ENCODE data around the gene NCKAP5.

Gene NCKAP5

GRCh38 chr2:133438848-133439564 is 129.3 kb downstream of the NCKAP5 start:
- H3K36me3 Mint-ChIP-seq (ENCODE audit: low read depth), result no peaks in the 10 kb centered on the region
- H3K27me3 Mint-ChIP-seq (ENCODE audit: low read depth), result no peaks in the 10 kb centered on the region
- H3K4me1 Mint-ChIP-seq (ENCODE audit: low read depth), result no peaks in the 10 kb centered on the region
- no peak overlapping the region for H3K4me3 Mint-ChIP-seq
- H3K27ac Mint-ChIP-seq, result no peak overlapping the region
- DNase-seq (ENCODE audit: low spot score), result no peak
- no peaks in the 10 kb centered on the region for H3K9me3 Mint-ChIP-seq

- H3K4me1 Mint-ChIP-seq (ENCODE audit: low read depth), result no peaks in the 10 kb centered on the region
- H3K4me3 Mint-ChIP-seq, result no peak overlapping the region
- no peaks in the 10 kb centered on the region for H3K27me3 Mint-ChIP-seq (ENCODE audit: low read depth)
- H3K9me3 Mint-ChIP-seq, result no peaks in the 10 kb centered on the region
- H3K27ac Mint-ChIP-seq, result no peak overlapping the region
- no peak for DNase-seq (ENCODE audit: low spot score)
- H3K36me3 Mint-ChIP-seq (ENCODE audit: low read depth), result no peaks in the 10 kb centered on the region
Observed at GRCh38 chr2:133438026-133438425, 130.2 kb downstream of the NCKAP5 start.

GRCh38 chr2:133437492-133437891 is 130.8 kb downstream of the NCKAP5 start:
- Mint-ChIP-seq H3K27me3 (ENCODE audit: low read depth) (no peaks in the 10 kb centered on the region), H3K9me3 (no peaks in the 10 kb centered on the region), H3K4me3 (no peak overlapping the region), H3K36me3 (ENCODE audit: low read depth) (no peaks in the 10 kb centered on the region), H3K27ac (no peak overlapping the region), H3K4me1 (ENCODE audit: low read depth) (no peaks in the 10 kb centered on the region)
- no peak for DNase-seq (ENCODE audit: low spot score)

GRCh38 chr2:133434959-133435668 is 133.1 kb downstream of the NCKAP5 start:
- Mint-ChIP-seq H3K27me3 (ENCODE audit: low read depth) (no peaks in the 10 kb centered on the region), H3K4me3 (no peak overlapping the region), H3K4me1 (ENCODE audit: low read depth) (no peaks in the 10 kb centered on the region), H3K9me3 (no peaks in the 10 kb centered on the region), H3K36me3 (ENCODE audit: low read depth) (no peaks in the 10 kb centered on the region), H3K27ac (no peak overlapping the region)
- no peak for DNase-seq (ENCODE audit: low spot score)

GRCh38 chr2:133433455-133434451 is 134.5 kb downstream of the NCKAP5 start:
- H3K4me3 Mint-ChIP-seq, result no peak overlapping the region
- DNase-seq (ENCODE audit: low spot score), result no peak
- no peaks in the 10 kb centered on the region for H3K36me3 Mint-ChIP-seq (ENCODE audit: low read depth)
- H3K4me1 Mint-ChIP-seq (ENCODE audit: low read depth), result no peaks in the 10 kb centered on the region
- H3K27ac Mint-ChIP-seq, result no peak overlapping the region
- H3K27me3 Mint-ChIP-seq (ENCODE audit: low read depth), result no peaks in the 10 kb centered on the region
- no peaks in the 10 kb centered on the region for H3K9me3 Mint-ChIP-seq

GRCh38 chr2:133432778-133433177 is 135.5 kb downstream of the NCKAP5 start:
- no peak for DNase-seq (ENCODE audit: low spot score)
- no peaks in the 10 kb centered on the region for H3K9me3 Mint-ChIP-seq
- H3K36me3 Mint-ChIP-seq (ENCODE audit: low read depth), result no peaks in the 10 kb centered on the region
- H3K27ac Mint-ChIP-seq, result no peak overlapping the region
- no peaks in the 10 kb centered on the region for H3K27me3 Mint-ChIP-seq (ENCODE audit: low read depth)
- no peaks in the 10 kb centered on the region for H3K4me1 Mint-ChIP-seq (ENCODE audit: low read depth)
- H3K4me3 Mint-ChIP-seq, result no peak overlapping the region

GRCh38 chr2:133431289-133431688 is 137.0 kb downstream of the NCKAP5 start:
- no peak overlapping the region for H3K27ac Mint-ChIP-seq
- DNase-seq (ENCODE audit: low spot score), result no peak
- H3K27me3 Mint-ChIP-seq (ENCODE audit: low read depth), result no peaks in the 10 kb centered on the region
- no peaks in the 10 kb centered on the region for H3K9me3 Mint-ChIP-seq
- H3K4me3 Mint-ChIP-seq, result no peak overlapping the region
- H3K4me1 Mint-ChIP-seq (ENCODE audit: low read depth), result no peaks in the 10 kb centered on the region
- no peaks in the 10 kb centered on the region for H3K36me3 Mint-ChIP-seq (ENCODE audit: low read depth)

- H3K9me3 Mint-ChIP-seq, result no peaks in the 10 kb centered on the region
- H3K36me3 Mint-ChIP-seq (ENCODE audit: low read depth), result no peaks in the 10 kb centered on the region
- DNase-seq (ENCODE audit: low spot score), result no peak
- H3K27ac Mint-ChIP-seq, result no peak overlapping the region
- no peaks in the 10 kb centered on the region for H3K27me3 Mint-ChIP-seq (ENCODE audit: low read depth)
- H3K4me3 Mint-ChIP-seq, result no peak overlapping the region
- H3K4me1 Mint-ChIP-seq (ENCODE audit: low read depth), result no peaks in the 10 kb centered on the region
Observed at GRCh38 chr2:133426791-133427190, 141.5 kb downstream of the NCKAP5 start.

- H3K4me1 Mint-ChIP-seq (ENCODE audit: low read depth), result no peaks in the 10 kb centered on the region
Observed at GRCh38 chr2:133425612-133426011, 142.7 kb downstream of the NCKAP5 start.

GRCh38 chr2:133424876-133425275 is 143.4 kb downstream of the NCKAP5 start:
- Mint-ChIP-seq H3K4me1 (ENCODE audit: low read depth) (no peaks in the 10 kb centered on the region), H3K27me3 (ENCODE audit: low read depth) (no peaks in the 10 kb centered on the region), H3K36me3 (ENCODE audit: low read depth) (no peaks in the 10 kb centered on the region), H3K9me3 (no peaks in the 10 kb centered on the region), H3K27ac (no peak overlapping the region), H3K4me3 (no peak overlapping the region)
- no peak for DNase-seq (ENCODE audit: low spot score)

More at GRCh38 chr2:133425612-133426011, 142.7 kb downstream of the NCKAP5 start:
- Mint-ChIP-seq H3K9me3 (no peaks in the 10 kb centered on the region), H3K36me3 (ENCODE audit: low read depth) (no peaks in the 10 kb centered on the region), H3K4me3 (no peak overlapping the region), H3K27me3 (ENCODE audit: low read depth) (no peaks in the 10 kb centered on the region), H3K27ac (no peak overlapping the region)
- no peak for DNase-seq (ENCODE audit: low spot score)

- DNase-seq (ENCODE audit: low spot score), result no peak
Observed at GRCh38 chr2:133422931-133423351, 145.3 kb downstream of the NCKAP5 start.

GRCh38 chr2:133421516-133422324 is 146.5 kb downstream of the NCKAP5 start:
- no peak for DNase-seq (ENCODE audit: low spot score)
- no peaks in the 10 kb centered on the region for H3K36me3 Mint-ChIP-seq (ENCODE audit: low read depth)

More at GRCh38 chr2:133422931-133423351, 145.3 kb downstream of the NCKAP5 start:
- Mint-ChIP-seq H3K4me3 (no peak overlapping the region), H3K9me3 (no peaks in the 10 kb centered on the region), H3K36me3 (ENCODE audit: low read depth) (no peaks in the 10 kb centered on the region), H3K27ac (no peak overlapping the region), H3K27me3 (ENCODE audit: low read depth) (no peaks in the 10 kb centered on the region), H3K4me1 (ENCODE audit: low read depth) (no peaks in the 10 kb centered on the region)

GRCh38 chr2:133420788-133421187 is 147.5 kb downstream of the NCKAP5 start:
- Mint-ChIP-seq H3K36me3 (ENCODE audit: low read depth) (no peaks in the 10 kb centered on the region), H3K27me3 (ENCODE audit: low read depth) (no peaks in the 10 kb centered on the region), H3K9me3 (no peaks in the 10 kb centered on the region), H3K27ac (no peak overlapping the region), H3K4me1 (ENCODE audit: low read depth) (no peaks in the 10 kb centered on the region), H3K4me3 (no peak overlapping the region)
- no peak for DNase-seq (ENCODE audit: low spot score)

More at GRCh38 chr2:133421516-133422324, 146.5 kb downstream of the NCKAP5 start:
- no peak overlapping the region for H3K4me3 Mint-ChIP-seq
- no peaks in the 10 kb centered on the region for H3K9me3 Mint-ChIP-seq
- no peaks in the 10 kb centered on the region for H3K4me1 Mint-ChIP-seq (ENCODE audit: low read depth)
- no peak overlapping the region for H3K27ac Mint-ChIP-seq
- no peaks in the 10 kb centered on the region for H3K27me3 Mint-ChIP-seq (ENCODE audit: low read depth)
